Measurements from ENCODE around the gene PHACTR3.

Gene PHACTR3

GRCh38 chr20:59802471-59803221 is 198.3 kb downstream of the PHACTR3 start:
- Histone ChIP-seq H3K9me3 (ENCODE audit: insufficient read depth, low read depth, low read length) (peaks cover 6% of the 10 kb centered on the region), H3K14ac (ENCODE audit: low read length) (no peak overlapping the region), H3K36me3 (ENCODE audit: control insufficient read depth in 1 of 2, insufficient read depth in 2 of 2, low read length in 2 of 2) (no peaks in the 10 kb centered on the region), H2BK12ac (ENCODE audit: low read length) (no peak overlapping the region), H4K91ac (ENCODE audit: low read depth, low read length) (no peak overlapping the region), H4K8ac (ENCODE audit: low read depth, low read length) (no peak overlapping the region), H4K12ac (ENCODE audit: low read depth, low read length) (no peak overlapping the region), H3K79me2 (ENCODE audit: control insufficient read depth, insufficient read depth, low read length, poor library complexity) (no peaks in the 10 kb centered on the region), H3K79me1 (ENCODE audit: low read length) (no peaks in the 10 kb centered on the region), H2AK5ac (ENCODE audit: low read length) (no peak overlapping the region), H3K4me3 (ENCODE audit: low read depth, low read length) (no peak overlapping the region), H3K4me1 (ENCODE audit: control insufficient read depth in 1 of 2, insufficient read depth in 2 of 2, low read length in 2 of 2) (no peaks in the 10 kb centered on the region), H2AFZ (ENCODE audit: insufficient read depth, low read length, poor library complexity) (no peak overlapping the region), H3K27me3 (ENCODE audit: insufficient read depth, low read length) (no peaks in the 10 kb centered on the region), H3K4me2 (ENCODE audit: low read length) (no peak overlapping the region), H3K4ac (ENCODE audit: low read depth, low read length) (no peak overlapping the region), H2BK120ac (ENCODE audit: insufficient read depth, low read length, poor library complexity) (no peak overlapping the region), H3K9ac (ENCODE audit: low read length) (no peak overlapping the region), H3K18ac (ENCODE audit: low read length) (no peak overlapping the region), H3K27ac (ENCODE audit: low read depth, low read length) (no peak overlapping the region), H2BK5ac (ENCODE audit: low read depth, low read length, poor library complexity) (no peak overlapping the region), H3K23ac (ENCODE audit: low read length) (no peak overlapping the region)
- DNase-seq = no peak
- WGBS (ENCODE audit: extremely low coverage, insufficient coverage, insufficient read length) = no CpG with 5 or more reads among the region's 9 CpGs

- no peak overlapping the region for H3K4me3 ChIP-seq (ENCODE audit: low read depth, low read length)
- H2BK120ac ChIP-seq (ENCODE audit: insufficient read depth, low read length, poor library complexity) = no peak overlapping the region
- no peak overlapping the region for H3K9ac ChIP-seq (ENCODE audit: low read length)
- H2AK5ac ChIP-seq (ENCODE audit: low read length) = no peak overlapping the region
- no peaks in the 10 kb centered on the region for H3K79me1 ChIP-seq (ENCODE audit: low read length)
- no peak overlapping the region for H3K14ac ChIP-seq (ENCODE audit: low read length)
- H4K8ac ChIP-seq (ENCODE audit: low read depth, low read length) = no peak overlapping the region
- H4K12ac ChIP-seq (ENCODE audit: low read depth, low read length) = no peak overlapping the region
- no CpG with 5 or more reads among the region's 5 CpGs for WGBS (ENCODE audit: extremely low coverage, insufficient coverage, insufficient read length)
- H3K27me3 ChIP-seq (ENCODE audit: insufficient read depth, low read length) = no peaks in the 10 kb centered on the region
- no peak overlapping the region for H3K18ac ChIP-seq (ENCODE audit: low read length)
- no peak overlapping the region for H3K23ac ChIP-seq (ENCODE audit: low read length)
- no peak overlapping the region for H4K91ac ChIP-seq (ENCODE audit: low read depth, low read length)
- no peaks in the 10 kb centered on the region for H3K79me2 ChIP-seq (ENCODE audit: control insufficient read depth, insufficient read depth, low read length, poor library complexity)
- no peak overlapping the region for H2AFZ ChIP-seq (ENCODE audit: insufficient read depth, low read length, poor library complexity)
- H3K27ac ChIP-seq (ENCODE audit: low read depth, low read length) = no peak overlapping the region
- no peak for DNase-seq
- H2BK5ac ChIP-seq (ENCODE audit: low read depth, low read length, poor library complexity) = no peak overlapping the region
- H3K36me3 ChIP-seq (ENCODE audit: control insufficient read depth in 1 of 2, insufficient read depth in 2 of 2, low read length in 2 of 2) = no peaks in the 10 kb centered on the region
- no peak overlapping the region for H3K4me2 ChIP-seq (ENCODE audit: low read length)
- H3K9me3 ChIP-seq (ENCODE audit: insufficient read depth, low read depth, low read length) = peaks cover 9% of the 10 kb centered on the region
- H2BK12ac ChIP-seq (ENCODE audit: low read length) = no peak overlapping the region
- no peaks in the 10 kb centered on the region for H3K4me1 ChIP-seq (ENCODE audit: control insufficient read depth in 1 of 2, insufficient read depth in 2 of 2, low read length in 2 of 2)
- H3K4ac ChIP-seq (ENCODE audit: low read depth, low read length) = no peak overlapping the region
Measured at GRCh38 chr20:59804347-59804746, 200.0 kb downstream of the PHACTR3 start.

- no peak overlapping the region for H4K91ac ChIP-seq (ENCODE audit: low read depth, low read length)
- no peak overlapping the region for H4K8ac ChIP-seq (ENCODE audit: low read depth, low read length)
- no peak overlapping the region for H3K9ac ChIP-seq (ENCODE audit: low read length)
- H2BK5ac ChIP-seq (ENCODE audit: low read depth, low read length, poor library complexity) = no peak overlapping the region
- H2BK120ac ChIP-seq (ENCODE audit: insufficient read depth, low read length, poor library complexity) = no peak overlapping the region
- H2AFZ ChIP-seq (ENCODE audit: insufficient read depth, low read length, poor library complexity) = no peak overlapping the region
- H4K12ac ChIP-seq (ENCODE audit: low read depth, low read length) = no peak overlapping the region
- peaks cover 9% of the 10 kb centered on the region for H3K9me3 ChIP-seq (ENCODE audit: insufficient read depth, low read depth, low read length)
- whole genome bisulfite sequencing (ENCODE audit: extremely low coverage, insufficient coverage, insufficient read length) = no CpG with 5 or more reads among the region's 9 CpGs
- H3K18ac ChIP-seq (ENCODE audit: low read length) = no peak overlapping the region
- no peak overlapping the region for H3K23ac ChIP-seq (ENCODE audit: low read length)
- H3K27me3 ChIP-seq (ENCODE audit: insufficient read depth, low read length) = no peaks in the 10 kb centered on the region
- no peak overlapping the region for H2BK12ac ChIP-seq (ENCODE audit: low read length)
- H3K36me3 ChIP-seq (ENCODE audit: control insufficient read depth in 1 of 2, insufficient read depth in 2 of 2, low read length in 2 of 2) = no peaks in the 10 kb centered on the region
- no peaks in the 10 kb centered on the region for H3K4me1 ChIP-seq (ENCODE audit: control insufficient read depth in 1 of 2, insufficient read depth in 2 of 2, low read length in 2 of 2)
- no peak overlapping the region for H3K4ac ChIP-seq (ENCODE audit: low read depth, low read length)
- H2AK5ac ChIP-seq (ENCODE audit: low read length) = no peak overlapping the region
- no peaks in the 10 kb centered on the region for H3K79me1 ChIP-seq (ENCODE audit: low read length)
- H3K27ac ChIP-seq (ENCODE audit: low read depth, low read length) = no peak overlapping the region
- H3K4me3 ChIP-seq (ENCODE audit: low read depth, low read length) = no peak overlapping the region
- DNase-seq = no peak
- no peaks in the 10 kb centered on the region for H3K79me2 ChIP-seq (ENCODE audit: control insufficient read depth, insufficient read depth, low read length, poor library complexity)
- H3K14ac ChIP-seq (ENCODE audit: low read length) = no peak overlapping the region
- H3K4me2 ChIP-seq (ENCODE audit: low read length) = no peak overlapping the region
Measured at GRCh38 chr20:59804871-59805665, 200.7 kb downstream of the PHACTR3 start.

GRCh38 chr20:59805786-59806577 is 201.6 kb downstream of the PHACTR3 start:
- Histone ChIP-seq H3K4me2 (ENCODE audit: low read length) (no peak overlapping the region), H2BK120ac (ENCODE audit: insufficient read depth, low read length, poor library complexity) (no peak overlapping the region), H3K36me3 (ENCODE audit: control insufficient read depth in 1 of 2, insufficient read depth in 2 of 2, low read length in 2 of 2) (no peaks in the 10 kb centered on the region), H3K79me1 (ENCODE audit: low read length) (no peaks in the 10 kb centered on the region), H3K23ac (ENCODE audit: low read length) (no peak overlapping the region), H4K91ac (ENCODE audit: low read depth, low read length) (no peak overlapping the region), H3K9ac (ENCODE audit: low read length) (no peak overlapping the region), H3K27ac (ENCODE audit: low read depth, low read length) (no peak overlapping the region), H2BK5ac (ENCODE audit: low read depth, low read length, poor library complexity) (no peak overlapping the region), H3K18ac (ENCODE audit: low read length) (no peak overlapping the region), H3K9me3 (ENCODE audit: insufficient read depth, low read depth, low read length) (peaks cover 8% of the 10 kb centered on the region), H4K12ac (ENCODE audit: low read depth, low read length) (no peak overlapping the region), H2AFZ (ENCODE audit: insufficient read depth, low read length, poor library complexity) (no peak overlapping the region), H3K79me2 (ENCODE audit: control insufficient read depth, insufficient read depth, low read length, poor library complexity) (no peaks in the 10 kb centered on the region), H4K8ac (ENCODE audit: low read depth, low read length) (no peak overlapping the region), H2AK5ac (ENCODE audit: low read length) (no peak overlapping the region), H3K4ac (ENCODE audit: low read depth, low read length) (no peak overlapping the region), H2BK12ac (ENCODE audit: low read length) (no peak overlapping the region), H3K14ac (ENCODE audit: low read length) (no peak overlapping the region), H3K4me1 (ENCODE audit: control insufficient read depth in 1 of 2, insufficient read depth in 2 of 2, low read length in 2 of 2) (no peaks in the 10 kb centered on the region), H3K4me3 (ENCODE audit: low read depth, low read length) (no peak overlapping the region), H3K27me3 (ENCODE audit: insufficient read depth, low read length) (no peaks in the 10 kb centered on the region)
- no CpG with 5 or more reads among the region's 26 CpGs for WGBS (ENCODE audit: extremely low coverage, insufficient coverage, insufficient read length)
- no peak for DNase-seq
